ENCODE results near the gene PACS1.

Gene PACS1

DNA sequence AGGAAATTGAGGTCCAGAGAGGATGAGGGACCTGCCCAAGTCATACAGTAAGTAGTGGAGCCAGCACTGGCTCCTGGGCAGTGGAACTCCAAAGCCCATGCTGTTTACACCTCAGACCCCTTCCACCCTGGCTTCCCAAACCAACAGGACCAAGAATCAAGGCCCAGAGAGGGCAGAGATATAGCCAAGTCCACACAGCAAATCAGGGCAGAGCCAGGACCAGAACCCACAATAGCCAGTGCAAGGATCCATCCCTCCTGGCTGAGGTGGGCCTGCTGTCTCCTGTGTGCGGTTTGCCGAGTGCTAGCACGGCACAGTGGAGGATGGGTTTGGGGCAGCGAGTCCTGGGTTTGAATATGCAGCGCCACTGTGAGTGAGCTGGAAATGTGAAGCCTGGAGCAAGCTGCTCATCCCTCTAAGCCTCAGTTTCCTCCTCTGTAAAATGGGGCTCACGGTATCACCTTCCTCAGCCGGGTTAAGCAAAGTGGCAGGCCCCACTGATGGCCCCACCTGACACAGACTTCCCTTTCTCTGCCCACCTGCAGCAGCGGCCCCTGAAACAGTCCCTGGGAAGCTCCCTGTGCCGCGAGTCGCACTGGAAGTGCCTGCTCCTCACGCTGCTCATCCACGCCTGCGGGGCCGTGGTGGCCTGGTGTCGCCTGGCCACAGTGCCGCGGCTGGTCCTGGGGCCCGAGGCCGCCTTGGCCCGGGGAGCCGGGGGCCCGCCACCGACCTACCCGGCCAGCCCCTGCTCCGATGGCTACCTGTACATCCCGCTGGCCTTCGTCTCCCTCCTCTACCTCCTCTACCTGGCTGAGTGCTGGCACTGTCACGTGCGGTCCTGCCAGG, 223.9 kb downstream of the PACS1 start:
- DNase-seq: no peak
